Vagina (tissue), 2 donors: ENCODE measurements around the gene NECTIN2.

Experiments
- POLR2A ChIP-seq, 2 donors: fragments of 450-650 bp; IDR thresholded peaks; one replicate each; pipeline ENCODE4 v1.6.1; 2017; ENCODE audit warnings: antibody characterized with exemption in 2 of 2, mild to moderate bottlenecking in 2 of 2, moderate library complexity in 2 of 2
- POLR2AphosphoS5 ChIP-seq, 2 donors: sonication (generic); formaldehyde crosslinking; IDR thresholded peaks; one replicate each; pipeline ENCODE4 v1.9.0; 2017; ENCODE audit warnings: antibody characterized with exemption in 2 of 2, mild to moderate bottlenecking in 2 of 2, low read depth in 1 of 2; ENCODE audit not compliant: insufficient read depth in 1 of 2
- TF ChIP-seq, protein P1 (sequence below), 3 experiments: fragments of 450-650 bp in 2 of 3; fragments of 200-600 bp in 1 of 3; sonication (generic) in 1 of 3; IDR thresholded peaks; one replicate each; pipeline ENCODE4 v1.5.1; 2017 to 2019; ENCODE audit warnings: antibody characterized with exemption in 3 of 3, mild to moderate bottlenecking in 2 of 3, moderate library complexity in 2 of 3

DNA sequence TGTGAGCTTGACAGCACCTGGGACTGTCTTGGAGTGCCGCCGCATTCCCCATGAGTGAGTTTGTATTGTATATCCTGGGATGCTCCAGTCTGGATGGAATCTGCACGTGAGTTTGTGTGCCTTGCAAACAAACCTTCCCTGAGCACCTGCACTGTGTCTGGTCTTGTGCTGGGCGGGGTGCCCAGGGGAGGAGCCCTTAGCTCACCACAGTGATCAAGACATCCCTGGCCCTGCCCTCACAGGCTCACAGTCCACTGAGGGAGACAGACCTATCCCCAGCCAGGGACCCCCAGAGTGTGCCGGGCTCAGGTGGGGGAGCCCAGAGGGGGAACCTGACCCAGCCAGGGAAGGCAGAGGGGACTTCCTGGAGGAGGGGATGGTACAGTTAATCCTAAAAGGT is 38.9 kb upstream of the NECTIN2 start:
- TF ChIP-seq POLR2A (IDR thresholded peaks at IDR 0.05) (no peak), POLR2AphosphoS5 (IDR thresholded peaks at IDR 0.05; ENCODE audit: insufficient read depth in 1 of 2, low read depth in 1 of 2) (no peak)
- TF ChIP-seq, protein P1, sequence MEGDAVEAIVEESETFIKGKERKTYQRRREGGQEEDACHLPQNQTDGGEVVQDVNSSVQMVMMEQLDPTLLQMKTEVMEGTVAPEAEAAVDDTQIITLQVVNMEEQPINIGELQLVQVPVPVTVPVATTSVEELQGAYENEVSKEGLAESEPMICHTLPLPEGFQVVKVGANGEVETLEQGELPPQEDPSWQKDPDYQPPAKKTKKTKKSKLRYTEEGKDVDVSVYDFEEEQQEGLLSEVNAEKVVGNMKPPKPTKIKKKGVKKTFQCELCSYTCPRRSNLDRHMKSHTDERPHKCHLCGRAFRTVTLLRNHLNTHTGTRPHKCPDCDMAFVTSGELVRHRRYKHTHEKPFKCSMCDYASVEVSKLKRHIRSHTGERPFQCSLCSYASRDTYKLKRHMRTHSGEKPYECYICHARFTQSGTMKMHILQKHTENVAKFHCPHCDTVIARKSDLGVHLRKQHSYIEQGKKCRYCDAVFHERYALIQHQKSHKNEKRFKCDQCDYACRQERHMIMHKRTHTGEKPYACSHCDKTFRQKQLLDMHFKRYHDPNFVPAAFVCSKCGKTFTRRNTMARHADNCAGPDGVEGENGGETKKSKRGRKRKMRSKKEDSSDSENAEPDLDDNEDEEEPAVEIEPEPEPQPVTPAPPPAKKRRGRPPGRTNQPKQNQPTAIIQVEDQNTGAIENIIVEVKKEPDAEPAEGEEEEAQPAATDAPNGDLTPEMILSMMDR (IDR thresholded peaks at IDR 0.05), result no peak
